Epithelial cell of esophagus (primary cell): Measurements from ENCODE around the gene ALG1.
"Not testable (repeated sequence)": the region's sequence is repeated elsewhere in the genome, so short reads cannot be mapped to it uniquely, and the experiment has no call there.

Experiments used
- DNase-seq: peaks from one replicate; pipeline ENCODE4 v3.0.0; 2010; ENCODE audit warnings: low read depth
- H3K4me3 ChIP-seq: 2 replicates; pipeline ENCODE4 v1.5.1; 2011; ENCODE audit warnings: mild to moderate bottlenecking, low read length, control low read depth
- TF ChIP-seq, protein P1 (sequence below): IDR thresholded peaks from 2 replicates; pipeline ENCODE4 v1.5.1; 2011; ENCODE audit warnings: low read depth, mild to moderate bottlenecking, low read length, control low read depth, inconsistent platforms; ENCODE audit not compliant: insufficient read depth; ENCODE audit errors: missing control alignments

Gene ALG1

DNA sequence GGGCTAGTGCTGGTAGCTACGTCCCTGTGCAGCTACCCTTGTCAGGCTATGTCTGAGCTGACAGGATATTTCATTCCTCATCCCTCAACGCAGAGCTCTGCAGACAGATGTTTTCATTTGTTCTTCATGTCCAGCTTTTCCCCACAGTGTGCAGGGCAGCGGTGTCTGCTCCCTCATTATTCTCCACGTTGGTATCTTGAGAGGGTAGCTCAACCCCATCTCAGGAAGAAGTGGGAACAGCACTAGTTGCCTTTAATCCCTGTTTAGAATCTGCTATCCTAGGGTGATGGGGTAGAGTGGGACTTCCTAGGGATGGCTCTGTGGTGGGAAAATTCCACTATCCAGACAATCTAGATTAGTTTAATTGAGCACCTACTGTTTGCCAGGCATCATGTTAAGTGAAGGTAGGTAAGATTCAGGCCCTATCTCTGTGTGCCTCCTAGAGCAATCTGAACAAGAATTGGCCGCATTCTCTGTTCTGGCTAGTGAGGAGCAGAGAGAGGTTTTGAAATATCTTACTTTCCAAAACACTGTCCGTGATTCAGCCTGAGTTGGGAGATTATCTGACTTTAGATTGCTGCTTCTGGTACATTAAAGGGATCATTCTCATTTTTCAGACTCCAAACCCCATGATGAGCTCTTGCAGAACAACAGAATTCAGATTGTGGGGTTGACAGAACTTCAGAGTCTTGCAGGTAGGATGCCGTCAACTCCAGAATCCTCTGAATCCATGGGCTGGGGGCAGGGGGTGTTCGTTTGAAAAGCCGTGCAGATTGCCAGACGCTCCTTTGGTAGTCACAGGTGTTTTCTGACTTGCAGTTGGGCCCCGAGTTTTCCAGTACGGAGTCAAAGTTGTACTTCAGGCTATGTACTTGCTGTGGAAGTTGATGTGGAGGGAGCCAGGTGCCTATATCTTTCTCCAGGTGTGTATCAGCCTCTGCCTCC is 963 bp downstream of the ALG1 start:
- peak overlapping the region; percentile 86 for H3K4me3 ChIP-seq
- DNase-seq = no peak
- TF ChIP-seq, protein P1, sequence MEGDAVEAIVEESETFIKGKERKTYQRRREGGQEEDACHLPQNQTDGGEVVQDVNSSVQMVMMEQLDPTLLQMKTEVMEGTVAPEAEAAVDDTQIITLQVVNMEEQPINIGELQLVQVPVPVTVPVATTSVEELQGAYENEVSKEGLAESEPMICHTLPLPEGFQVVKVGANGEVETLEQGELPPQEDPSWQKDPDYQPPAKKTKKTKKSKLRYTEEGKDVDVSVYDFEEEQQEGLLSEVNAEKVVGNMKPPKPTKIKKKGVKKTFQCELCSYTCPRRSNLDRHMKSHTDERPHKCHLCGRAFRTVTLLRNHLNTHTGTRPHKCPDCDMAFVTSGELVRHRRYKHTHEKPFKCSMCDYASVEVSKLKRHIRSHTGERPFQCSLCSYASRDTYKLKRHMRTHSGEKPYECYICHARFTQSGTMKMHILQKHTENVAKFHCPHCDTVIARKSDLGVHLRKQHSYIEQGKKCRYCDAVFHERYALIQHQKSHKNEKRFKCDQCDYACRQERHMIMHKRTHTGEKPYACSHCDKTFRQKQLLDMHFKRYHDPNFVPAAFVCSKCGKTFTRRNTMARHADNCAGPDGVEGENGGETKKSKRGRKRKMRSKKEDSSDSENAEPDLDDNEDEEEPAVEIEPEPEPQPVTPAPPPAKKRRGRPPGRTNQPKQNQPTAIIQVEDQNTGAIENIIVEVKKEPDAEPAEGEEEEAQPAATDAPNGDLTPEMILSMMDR = no peak

DNA sequence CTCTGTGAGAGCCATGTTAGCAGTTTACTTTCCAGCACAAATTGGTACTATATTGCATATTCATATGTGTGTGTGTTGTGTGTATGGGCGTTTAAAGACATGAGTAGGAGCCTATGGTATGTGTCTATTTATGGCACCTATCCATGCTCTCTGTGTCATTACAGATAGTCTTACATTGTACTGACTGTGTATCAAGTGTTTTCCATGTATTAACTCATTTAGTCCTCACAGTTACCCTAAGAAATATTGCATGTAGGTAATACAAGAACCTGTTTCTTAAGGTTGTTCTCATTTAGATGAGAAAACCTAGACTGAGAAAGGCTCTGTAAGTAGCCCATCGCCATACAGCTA is 1.6 kb downstream of the ALG1 start:
- peak; percentile 51 for DNase-seq
- TF ChIP-seq, protein P1 = no peak
- H3K4me3 ChIP-seq = no peak overlapping the region

DNA sequence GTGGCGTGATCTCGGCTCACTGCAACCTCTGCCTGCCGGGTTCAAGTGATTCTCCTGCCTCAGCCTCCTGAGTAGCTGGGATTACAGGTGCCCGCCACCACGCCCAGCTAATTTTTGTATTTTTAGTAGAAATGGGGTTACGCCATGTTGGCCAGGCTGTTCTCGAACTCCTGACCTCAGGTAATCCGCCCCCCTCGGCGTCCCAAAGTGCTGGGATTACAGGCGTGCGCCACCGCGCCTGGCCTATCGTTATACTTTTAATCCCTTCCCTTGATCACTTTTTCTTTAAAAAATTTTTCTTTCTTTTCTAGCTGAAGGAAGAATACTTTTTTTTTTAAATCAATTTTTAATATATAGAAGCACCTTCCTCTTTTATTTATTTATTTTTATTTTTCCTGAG is 2.1 kb downstream of the ALG1 start:
- not testable (repeated sequence) for H3K4me3 ChIP-seq, DNase-seq

DNA sequence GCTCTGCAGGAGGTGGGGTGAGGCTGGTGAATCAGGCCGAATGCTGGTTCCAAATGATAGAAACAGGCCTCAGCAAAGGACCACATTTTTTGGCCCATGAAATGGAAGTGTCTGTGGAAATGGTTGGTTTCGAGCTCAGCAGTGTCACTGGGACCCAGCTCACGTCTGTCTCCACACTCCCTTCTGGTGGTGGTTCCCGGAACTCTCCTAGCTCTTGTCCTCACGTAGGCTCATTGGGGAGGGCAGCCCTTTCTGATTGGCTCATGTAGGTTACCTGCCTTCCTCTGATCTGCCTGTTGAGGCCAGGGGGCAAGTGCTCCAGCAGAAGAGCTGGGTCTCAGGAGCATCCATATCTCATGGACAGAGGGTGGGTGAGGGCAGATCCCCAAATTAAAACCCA is 4.0 kb downstream of the ALG1 start:
- H3K4me3 ChIP-seq = no peak overlapping the region
- TF ChIP-seq, protein P1 = no peak
- no peak for DNase-seq

DNA sequence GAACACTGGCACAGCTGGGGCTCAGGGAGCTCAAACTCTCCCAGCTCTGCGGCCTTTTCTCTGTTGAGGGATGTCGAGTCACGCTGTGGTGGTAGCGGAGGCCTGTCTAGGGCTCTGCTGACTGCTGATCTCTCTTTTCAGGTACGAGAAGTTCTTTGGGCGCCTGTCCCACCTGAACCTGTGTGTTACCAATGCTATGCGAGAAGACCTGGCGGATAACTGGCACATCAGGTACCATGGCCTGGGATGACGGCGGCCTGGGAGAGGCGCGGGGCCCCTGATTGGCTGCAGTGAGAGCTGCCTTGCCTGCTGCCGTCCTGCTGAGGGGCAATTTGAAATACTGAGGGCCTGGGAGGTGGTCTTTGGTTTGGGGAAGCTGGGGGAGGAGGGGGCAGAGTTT is 5.7 kb downstream of the ALG1 start:
- no peak overlapping the region for H3K4me3 ChIP-seq
- TF ChIP-seq, protein P1 = no peak
- DNase-seq = no peak

DNA sequence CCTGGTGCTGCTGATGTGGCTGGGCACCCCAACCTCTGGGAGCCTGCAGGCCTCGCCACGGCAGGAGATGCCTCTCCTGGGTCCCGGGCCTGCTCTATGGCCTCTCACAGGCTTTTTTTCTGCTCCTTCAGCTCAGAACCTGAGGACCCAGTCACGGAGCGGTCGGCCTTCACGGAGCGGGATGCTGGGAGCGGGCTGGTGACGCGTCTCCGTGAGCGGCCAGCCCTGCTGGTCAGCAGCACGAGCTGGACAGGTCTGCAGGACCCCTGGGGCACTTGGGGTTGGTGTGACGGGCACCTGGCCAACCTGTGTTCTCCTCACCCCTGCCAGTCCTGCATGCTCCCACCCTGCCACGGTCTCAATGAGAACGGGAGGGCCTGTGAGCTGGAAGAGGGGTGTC is 7.0 kb downstream of the ALG1 start:
- no peak overlapping the region for H3K4me3 ChIP-seq
- no peak for DNase-seq
- TF ChIP-seq, protein P1 = no peak

DNA sequence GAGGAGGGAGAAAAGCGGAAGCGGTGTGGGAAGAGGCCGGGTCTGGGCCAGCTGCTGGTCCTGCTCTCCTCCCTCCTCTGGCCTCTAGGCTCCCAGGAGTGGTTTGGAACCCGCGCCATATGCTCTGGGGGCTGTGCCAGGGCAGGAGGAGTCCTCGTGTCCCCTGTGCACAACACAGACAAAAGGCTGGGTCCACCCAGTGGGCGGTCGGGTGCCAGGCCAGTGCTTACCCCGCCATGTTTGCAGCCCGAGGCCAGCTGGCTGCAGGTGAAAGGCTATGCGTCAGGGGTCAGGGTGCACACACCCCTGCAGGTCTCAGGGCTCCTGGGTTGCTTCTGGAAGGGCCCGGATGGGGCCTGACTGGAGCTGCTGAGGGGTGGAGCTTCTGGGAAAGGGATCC is 8.8 kb downstream of the ALG1 start:
- not testable (repeated sequence) for H3K4me3 ChIP-seq, DNase-seq

DNA sequence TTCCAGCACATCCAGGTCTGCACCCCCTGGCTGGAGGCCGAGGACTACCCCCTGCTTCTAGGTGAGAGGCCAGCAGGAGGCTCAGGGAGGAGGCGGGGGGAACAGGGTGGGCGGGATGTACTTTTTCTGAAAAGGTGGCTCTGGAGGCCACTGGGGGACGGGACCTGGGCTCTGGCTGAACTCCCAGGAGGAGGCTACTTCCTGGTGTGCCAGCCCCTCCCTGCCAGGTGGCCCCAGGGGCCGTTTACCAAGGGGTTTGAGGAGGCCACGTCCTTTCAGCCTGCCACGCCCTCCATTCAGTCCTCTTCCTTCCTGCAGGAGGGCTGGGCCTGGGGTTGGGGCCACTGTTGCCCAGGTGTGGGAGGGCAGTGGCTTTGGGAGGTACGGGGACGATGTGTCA is 9.4 kb downstream of the ALG1 start:
- H3K4me3 ChIP-seq, DNase-seq: not testable (repeated sequence)

DNA sequence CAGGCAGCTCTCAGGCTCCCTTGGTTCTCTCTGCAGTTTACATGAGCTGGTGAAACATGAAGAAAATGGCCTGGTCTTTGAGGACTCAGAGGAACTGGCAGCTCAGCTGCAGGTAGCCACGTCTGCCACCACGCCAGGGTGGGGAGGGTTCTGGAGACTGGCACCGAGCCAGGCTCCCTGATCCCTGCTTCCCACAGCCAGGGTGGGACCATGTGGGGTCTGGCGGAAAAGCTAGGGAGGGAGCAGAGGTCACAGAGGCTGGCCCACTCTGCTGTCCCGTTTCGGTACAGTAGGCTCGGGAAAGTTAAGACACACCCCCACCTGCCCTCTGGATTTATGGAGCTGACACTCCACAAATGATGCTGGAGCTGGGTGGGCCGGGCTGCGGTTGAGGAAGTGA is 12.0 kb downstream of the ALG1 start:
- not testable (repeated sequence) for H3K4me3 ChIP-seq, DNase-seq

DNA sequence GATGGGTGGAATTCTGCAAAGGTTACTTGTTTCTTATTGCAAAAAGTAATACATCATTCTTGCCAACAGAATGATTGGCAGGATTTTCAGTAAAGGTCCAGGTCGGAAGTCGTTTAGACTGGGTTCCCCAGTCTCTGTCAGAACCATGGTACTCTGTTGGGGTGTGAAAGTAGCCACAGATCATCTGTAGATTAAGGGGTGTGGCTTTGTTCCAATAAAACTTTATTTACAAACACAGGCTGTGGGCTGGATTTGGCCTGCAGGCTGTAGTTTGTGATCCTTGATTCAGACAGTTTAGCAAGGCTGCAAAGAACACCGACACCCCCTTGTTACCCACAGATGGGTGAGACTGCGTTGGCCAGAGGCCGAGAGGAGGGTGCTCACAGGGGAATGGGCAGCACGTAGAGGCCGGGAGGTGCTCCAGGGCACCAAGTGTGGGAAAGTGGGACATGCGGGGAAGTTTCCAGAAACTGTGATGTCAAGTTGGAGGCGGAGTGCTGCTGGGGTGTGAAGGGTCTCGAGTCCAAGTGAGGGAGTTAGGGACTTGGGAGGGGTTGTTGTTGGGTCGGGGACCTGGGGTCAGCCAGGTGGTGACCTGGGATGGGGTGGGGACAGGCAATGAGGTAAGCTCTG is 12.6 kb downstream of the ALG1 start:
- DNase-seq, H3K4me3 ChIP-seq: not testable (repeated sequence)
